NCI-H2081 (cell line): Measurements from ENCODE around the gene PIGQ.

Experiments
- DNase-seq, 2 experiments: peaks; one replicate each; lab custom pipeline; 2025; lab: John Stamatoyannopoulos, UW

The PIGQ gene

DNA sequence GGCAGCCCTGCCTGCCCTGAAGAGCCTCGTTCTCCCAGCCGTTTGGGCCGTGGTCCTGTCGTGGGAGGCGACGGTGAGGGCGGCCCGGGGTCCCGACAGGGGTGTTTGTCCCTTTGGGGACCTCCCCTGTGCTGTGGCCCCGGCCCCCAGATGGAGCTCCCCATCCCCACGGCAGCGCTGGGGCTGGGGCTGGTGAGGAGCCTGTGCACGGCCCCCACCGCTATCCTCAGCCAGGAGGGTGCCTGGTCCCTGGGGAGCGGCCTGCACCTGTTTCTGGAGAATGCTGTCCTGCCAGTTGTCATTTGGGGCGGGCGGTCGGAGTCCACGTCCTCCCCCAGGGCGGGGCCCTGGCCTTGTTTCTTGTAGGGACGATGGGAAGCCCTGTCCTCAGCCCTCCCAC lies 35.6 kb upstream of the PIGQ start:
- no peak for DNase-seq

DNA sequence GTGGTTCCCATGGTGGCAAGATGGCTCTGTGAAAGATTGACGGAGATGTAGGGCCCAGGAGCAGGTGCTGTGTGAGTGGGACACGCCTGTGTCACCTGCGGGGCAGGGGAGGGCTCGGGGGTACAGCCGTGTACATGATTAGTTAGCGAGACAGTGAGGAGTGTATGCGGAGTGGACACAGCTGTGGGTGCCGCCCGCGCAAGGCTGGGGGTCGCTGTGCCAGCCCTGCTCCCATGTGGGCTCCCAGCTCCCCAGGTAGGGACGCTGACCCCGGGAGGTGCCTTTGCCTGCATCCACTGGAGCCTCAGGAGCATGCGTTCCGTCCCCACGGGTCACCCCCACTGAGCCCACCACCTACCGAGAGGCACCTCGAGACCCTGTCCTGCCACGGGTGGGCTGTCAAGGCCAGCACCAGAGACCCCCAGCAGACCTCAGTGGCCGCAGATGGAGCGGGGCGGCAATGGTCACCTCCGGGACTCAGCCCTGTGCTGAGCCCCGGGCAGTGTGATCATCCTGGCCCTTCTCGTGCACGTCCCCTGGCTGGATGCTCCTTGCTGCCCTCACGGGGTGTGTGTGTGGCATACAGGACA lies 34.8 kb upstream of the PIGQ start:
- no peak for DNase-seq

DNA sequence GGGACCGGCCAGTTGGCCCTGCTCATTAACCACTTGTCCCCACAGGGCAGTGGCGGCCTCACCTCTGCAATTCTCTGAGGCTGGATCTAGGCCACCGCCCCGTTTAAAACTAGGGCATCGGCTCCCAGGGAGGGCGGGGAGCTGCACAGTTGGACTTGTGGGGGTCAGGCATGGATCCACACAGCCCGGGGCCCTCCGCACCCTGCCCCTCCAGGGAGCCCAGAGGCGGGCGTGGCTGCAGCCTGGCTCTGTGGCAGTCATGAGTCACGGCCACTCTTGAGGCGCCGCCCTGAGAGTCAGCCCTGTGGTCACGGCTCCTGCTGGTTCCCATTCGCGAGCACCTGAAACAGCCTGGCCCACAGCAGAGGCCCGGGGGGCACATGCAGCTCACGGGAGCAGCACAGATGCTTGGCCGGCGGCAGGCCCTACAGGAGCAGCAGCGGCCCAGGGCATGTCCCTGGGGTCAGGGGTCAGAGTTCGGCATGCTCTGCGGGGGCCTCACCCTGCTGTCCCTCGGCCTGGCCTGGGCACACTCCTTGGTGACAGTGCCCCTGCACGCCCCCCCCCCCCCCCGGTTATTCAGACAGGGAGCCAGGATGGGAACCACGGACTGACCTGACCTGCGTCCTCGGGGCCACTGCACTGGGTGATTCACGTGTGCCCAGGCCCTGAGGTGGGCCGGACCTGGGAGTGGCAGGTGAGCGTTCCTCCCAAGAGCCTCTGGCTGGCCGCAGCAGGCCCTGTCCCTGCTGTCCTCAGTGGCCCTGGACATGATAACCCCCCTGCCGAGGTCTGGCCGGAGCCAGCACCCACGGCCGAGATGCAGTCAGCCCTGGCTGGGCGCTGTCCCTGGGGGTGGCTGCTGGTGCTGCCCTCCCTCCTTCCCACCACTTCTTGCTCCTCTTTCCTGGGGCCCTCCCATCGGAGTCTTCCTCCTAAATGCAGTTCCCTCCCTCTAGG lies 34.0 kb upstream of the PIGQ start:
- no peak for DNase-seq

DNA sequence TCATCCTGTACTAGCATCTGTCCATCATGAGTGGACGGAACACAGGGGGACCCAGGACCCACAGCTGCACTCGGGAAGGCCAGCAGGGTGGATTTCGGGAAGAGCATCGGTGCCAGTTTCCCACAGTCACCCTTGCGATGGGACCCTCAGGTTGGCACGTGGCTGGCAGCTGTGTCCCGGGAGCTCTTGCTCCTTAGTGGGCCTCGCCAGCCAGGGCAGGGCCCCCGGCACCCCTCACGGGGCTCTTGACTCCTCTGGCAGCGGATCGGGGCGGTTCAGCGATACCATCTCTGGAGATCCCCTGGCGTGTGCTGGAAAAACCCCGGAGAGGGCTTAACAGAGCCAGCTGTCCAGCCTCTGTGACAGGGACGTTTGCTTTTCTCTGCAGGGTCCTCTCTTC lies 33.0 kb upstream of the PIGQ start:
- no peak for DNase-seq

DNA sequence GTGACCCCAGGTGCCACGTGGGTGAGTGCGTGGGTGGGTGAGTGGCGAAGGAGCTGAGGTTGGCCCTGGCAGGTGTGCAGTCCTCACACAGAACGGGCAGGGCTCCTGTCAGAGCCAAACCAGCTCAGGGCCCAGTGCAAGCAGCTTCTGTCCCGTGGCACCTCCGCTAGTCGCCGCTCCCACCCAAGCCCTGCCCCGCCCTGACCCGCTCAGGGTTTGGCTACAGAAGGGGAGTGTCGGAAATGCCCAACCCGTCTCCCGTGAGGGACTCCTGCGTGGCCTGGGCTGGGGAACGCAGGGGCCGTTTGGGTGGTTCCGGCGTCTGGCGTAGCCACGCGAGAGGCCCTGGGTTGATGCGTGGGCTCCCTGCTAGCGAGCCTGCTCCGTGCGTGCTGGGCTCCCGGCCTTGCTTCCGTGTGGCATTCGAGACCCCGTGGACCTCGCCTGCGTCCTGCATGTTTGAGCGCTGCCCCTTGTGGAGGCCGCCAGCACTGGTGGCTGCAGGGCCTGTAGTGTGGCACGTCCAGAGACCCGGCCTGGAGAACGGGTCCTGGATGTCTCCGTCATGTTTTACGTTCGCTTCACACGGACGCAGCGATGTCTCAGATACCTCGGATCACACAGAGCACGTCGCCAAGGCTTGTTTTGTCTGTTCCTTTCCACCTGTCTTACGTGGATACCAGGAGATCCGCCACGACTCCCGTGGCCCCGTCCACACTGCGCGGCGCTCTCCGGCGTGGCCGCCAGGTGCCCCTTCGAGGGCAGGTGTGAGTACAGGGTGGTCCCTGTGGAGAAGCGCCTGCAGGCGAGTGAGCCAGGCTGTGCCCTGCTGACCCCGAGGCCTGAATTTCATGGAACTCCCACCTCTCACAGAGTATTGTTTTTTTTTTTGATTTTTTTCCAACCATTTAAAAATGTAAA lies 32.1 kb upstream of the PIGQ start:
- DNase-seq, result no peak

DNA sequence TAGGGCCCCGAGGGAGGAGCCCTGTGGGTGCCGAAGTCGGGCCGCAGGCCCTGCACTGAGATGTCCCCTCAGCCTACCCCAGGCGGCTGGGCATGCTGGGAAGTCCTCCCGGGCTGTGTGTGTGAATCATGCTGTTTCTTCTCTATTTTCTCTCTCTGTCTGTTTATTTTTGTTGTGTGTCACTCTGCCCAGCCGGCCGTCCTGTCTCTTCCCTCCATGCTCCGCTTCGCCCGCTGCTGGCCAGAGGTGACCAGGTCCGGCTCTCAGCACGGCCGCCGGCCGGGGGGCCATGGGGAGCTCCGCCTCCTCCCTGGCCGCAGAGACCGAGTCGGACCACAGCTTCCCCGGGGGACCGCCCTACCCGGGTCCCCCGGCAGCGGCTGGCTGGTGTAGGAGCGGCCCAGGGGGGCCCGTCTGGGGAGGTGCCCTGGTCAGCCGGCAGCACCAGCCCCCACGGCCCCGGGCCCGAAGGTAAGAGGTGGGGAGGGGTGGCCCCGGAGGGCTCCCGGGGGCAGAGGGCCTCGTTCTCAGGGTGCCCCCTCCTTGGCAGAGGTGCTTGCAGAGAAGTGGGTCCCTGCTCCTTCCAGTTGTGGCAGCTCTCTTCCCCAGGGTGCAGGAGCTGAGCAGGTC lies 29.8 kb upstream of the PIGQ start:
- DNase-seq, result no peak

DNA sequence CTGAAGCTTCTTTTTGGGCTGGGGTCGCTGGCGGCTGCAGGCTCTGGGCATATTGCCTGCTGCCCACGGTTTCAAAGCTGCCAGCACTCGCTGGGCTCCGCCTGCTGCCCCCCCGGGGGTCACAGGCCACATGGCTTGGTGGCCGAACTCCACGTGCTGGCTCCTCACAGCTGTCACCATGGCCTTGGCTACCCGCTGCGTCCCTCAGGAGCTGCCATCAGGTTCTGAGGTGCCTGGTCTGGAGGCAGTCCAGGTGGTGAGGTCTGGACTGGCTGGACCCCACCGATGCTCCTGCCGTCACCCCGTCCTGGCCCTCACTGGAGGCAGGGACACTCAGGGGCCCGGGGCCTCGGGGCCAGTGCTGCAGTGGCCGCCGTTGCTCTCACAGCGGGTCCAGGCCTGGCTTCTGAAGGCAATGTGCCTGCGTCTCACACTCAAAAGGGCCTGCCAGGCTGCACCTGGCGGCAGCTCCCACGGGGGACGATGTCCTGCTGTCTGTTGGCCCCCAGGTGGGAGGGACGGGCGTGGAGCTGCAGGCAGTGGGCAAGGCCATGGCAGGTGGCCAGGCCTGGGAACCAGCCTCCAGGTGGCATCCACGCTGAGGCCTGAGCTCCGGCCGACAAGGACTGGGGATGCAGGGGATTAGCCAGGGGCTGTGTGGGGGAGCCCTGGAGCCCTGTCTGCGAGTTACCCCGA lies 29.0 kb upstream of the PIGQ start:
- DNase-seq, result no peak

DNA sequence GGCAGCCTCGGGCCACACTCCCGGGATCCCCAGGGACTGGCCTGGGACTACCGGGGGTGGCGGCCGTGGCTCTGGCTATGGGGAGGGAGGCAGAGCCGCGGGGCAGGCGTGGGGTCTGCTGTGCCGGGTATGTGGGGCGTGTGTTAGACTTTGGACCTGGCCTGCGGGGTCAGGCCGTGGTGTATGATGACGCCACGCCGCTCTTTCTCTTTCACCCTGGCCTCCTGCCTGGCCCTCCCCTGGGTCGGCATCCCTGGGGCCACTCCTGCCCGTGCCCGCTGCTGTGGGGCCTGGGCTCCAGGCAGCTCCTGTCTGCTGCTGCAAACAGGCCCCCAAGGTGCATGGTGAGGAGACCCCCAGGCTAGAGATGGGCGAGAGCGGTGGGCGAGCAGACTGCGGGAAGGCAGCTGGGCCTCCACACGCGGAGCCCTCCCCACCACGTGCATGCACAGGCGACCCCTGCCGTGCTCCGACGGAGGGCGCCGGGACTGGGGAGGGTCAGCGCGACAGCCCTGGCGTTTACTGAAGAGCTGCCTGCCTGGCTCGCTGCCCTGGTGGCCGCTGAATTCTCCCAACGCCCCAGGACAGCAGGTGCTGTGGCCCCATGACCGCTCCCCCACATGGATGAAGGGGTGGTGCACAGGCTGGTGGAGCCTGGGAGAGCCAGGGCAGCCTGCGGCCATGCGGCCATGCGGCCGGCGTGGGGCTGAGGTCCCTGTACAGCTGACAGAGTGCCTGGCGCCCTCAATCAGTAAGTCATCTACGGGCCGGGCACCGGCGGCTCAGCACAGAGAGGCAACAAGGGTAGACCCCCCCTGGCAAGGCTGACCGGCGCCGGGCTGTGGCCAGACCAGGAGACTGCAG lies 26.2 kb upstream of the PIGQ start:
- no peak for DNase-seq

DNA sequence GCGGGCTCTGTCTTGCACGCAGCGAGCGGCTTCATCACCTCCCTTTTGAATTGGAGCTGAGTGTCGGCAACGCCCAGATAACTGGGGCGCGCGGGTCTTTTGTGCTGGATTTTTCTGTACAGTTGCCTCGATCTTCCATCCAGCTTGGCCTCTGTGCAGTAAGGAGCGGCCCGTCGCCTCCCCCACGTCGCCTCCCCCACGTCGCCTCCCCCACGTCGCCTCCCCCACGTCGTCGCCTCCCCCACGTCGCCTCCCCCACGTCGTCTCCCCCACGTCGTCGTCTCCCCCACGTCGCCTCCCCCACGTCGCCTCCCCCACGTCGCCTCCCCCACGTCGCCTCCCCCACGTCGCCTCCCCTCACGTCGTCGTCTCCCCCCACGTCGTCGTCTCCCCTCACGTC lies 25.3 kb upstream of the PIGQ start:
- DNase-seq, result no peak

DNA sequence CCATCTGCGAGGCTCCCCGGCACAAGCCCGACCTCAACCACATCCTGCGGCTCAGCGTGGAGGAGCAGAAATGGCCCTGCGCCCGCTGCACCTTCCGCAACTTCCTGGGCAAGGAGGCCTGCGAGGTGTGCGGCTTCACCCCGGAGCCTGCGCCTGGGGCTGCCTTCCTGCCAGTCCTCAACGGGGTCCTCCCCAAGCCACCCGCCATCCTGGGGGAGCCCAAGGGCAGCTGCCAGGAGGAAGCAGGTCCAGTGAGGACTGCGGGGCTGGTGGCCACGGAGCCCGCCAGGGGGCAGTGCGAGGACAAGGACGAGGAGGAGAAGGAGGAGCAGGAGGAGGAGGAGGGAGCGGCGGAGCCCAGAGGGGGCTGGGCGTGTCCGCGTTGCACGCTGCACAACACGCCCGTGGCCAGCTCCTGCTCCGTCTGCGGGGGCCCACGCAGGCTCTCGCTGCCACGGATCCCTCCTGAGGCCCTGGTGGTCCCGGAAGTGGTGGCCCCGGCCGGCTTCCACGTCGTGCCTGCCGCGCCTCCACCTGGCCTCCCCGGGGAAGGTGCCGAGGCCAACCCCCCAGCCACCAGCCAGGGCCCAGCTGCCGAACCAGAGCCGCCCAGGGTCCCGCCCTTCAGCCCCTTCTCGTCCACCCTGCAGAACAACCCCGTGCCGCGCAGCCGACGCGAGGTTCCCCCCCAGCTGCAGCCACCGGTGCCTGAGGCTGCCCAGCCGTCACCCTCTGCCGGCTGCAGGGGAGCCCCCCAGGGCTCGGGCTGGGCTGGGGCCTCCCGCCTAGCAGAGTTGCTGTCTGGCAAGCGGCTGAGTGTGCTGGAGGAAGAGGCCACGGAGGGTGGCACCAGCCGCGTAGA lies 22.6 kb upstream of the PIGQ start:
- DNase-seq, result no peak

DNA sequence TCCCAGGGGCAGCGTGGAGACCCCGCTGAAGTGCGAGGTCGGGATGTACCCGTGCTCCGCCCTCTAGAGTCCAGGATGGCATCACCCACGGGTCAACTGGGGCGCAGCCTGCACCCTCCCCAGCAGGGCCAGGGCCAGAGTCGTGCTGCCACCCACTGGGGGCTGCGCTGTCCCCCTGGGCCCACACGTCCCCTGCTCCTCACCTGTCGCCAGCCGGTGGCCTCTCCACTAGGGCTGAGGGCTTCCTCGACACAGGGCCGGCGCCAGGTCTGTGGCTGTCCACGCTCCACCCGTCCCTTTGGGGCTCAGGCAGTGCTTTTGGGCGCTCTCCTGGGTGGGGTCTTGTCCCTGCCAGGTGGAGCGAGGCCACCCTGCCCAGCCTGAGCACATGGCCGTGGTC lies 21.2 kb upstream of the PIGQ start:
- no peak for DNase-seq

DNA sequence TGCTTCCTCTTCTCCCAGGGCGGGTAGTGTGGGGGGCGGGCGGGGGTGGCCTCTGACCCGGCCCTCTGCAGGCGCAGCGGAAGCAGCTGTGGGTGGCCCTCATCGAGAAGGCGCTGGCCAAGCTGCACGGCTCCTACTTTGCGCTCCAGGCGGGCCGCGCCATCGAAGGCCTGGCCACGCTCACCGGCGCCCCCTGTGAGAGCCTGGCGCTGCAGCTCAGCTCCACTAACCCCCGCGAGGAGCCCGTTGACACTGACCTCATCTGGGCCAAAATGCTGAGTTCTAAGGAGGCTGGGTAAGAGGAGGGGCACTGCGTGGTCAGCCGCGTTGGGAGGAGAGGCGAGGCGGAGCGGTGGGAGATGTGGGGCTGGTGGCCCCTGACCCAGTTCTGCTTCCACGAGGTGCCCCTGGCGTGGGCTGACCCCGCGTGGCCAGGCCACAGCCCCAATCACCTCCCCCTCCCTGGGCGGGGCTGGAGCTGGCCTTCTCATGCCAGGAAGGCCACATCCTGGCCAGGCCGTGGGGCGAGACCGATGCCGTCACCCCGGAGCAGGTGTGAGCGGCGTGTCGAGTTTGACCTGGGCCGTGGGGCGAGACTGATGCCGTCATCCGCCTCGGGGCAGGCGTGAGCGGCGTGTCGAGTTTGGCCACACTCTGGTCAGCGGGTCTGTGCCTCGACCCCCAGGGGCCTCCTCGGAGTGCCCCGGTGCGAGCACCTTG lies 20.1 kb upstream of the PIGQ start:
- no peak for DNase-seq

DNA sequence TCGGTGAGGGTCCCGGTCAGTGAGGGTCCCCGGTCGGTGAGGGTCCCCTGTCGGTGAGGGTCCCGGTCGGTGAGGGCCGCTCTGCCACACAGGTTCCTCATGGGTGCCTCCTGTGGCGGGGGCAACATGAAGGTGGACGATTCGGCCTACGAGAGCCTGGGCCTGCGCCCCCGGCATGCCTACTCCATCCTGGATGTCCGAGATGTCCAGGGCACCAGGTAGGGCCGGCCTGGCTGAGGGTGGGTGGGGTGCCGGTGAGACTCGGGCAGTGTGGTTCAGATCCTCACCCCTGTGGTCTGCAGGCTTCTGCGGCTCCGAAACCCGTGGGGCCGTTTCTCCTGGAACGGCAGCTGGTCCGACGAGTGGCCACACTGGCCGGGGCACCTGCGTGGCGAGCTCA lies 18.6 kb upstream of the PIGQ start:
- no peak for DNase-seq

DNA sequence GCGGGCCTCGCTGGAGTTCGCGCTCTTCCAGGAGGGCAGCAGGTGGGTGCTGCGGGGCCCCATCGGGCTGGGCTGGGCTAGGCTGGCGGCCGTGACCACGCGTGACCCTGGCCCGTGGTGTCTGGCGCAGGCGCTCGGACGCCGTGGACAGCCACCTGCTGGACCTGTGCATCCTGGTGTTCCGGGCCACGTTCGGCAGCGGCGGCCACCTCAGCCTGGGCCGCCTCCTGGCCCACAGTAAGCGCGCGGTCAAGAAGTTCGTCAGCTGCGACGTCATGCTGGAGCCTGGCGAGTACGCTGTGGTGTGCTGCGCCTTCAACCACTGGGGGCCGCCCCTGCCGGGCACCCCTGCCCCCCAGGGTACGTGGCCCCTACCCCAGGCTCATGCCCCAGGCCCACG lies 17.6 kb upstream of the PIGQ start:
- no peak for DNase-seq

DNA sequence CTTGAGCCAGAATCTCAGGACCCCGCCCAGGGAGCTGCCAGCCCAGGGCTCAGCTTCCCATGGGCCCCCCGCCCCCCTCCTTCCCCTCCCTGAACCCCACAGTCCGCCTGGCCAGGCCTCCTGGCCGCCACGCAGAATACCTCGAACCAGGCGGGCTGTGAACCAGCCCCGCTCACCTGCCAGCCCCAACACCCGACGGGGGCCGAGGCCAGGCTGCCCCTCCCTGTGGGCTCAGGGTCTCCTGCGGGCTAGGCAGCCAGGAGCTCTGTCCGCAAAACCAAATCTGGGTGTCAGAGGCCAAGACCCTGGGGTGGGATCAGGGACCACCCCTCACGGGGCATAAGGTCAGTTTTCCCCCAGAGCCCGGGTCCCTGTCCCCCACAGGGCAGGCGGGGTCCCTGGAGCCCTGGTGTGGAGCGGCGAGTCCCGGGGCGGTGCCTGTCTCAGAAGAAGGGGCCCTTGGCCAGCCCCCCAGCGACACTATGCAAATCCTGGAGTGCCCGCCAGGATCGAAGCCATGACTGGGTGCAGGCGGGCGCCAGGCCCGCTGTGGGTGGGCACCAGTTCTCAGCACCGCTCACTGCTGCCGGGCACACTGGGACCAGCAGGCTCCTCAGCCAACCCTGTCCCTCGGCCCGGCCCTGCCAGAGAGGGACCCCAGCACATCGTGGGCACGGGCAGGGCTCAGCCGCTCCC lies 16.0 kb upstream of the PIGQ start:
- no peak for DNase-seq

DNA sequence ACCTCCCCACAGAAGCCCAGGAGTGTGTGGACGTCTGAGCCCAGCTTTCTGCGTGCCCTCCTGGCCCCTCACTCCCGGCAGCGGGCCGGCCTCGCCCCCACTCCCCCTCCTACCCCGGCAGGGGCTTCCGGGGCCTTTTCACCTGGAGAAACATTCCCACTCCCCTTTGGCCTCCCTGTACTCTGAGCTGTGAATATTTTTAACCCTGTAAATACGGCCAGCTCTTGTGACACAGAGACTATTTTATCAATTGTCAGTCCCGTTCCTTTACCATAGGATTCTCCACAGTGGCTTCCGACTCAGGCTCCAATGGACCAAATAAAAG lies 15.5 kb upstream of the PIGQ start:
- DNase-seq, result no peak

DNA sequence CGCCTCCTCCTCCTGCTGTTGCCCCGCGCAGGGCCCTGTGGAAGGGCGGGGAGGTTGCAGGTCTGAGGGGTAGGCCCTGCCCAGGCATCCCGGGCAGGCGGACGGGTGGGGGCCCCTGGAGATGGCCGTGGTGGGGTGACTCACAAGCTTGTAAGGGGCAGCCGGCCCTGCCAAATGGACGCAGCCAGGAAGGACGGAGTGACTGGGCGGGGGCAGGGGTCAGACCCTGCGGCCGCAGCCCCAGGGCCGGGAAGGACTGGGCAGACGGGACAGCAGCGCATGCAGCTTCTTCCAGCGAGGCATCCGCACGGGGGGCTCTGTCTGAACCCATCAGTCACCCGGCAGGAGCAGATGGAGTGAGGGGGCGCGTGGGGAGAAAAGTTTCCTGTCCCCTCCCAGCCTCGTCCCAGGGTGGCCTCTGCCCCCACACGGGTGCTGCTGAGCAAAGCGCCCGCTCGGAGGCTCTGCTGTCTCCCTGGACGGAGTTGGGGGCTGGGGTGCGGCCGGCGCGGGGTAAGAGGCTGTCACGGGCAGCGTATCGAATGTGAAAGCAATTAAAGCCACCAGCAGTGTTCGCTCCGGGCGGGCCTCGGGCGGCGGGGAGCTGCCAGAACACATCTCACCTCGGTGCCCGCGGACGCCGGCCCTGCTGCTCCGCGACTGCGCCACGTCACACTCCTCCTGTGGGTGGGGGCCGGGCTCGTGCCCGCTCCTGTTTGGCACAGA lies 15.0 kb upstream of the PIGQ start:
- DNase-seq, result no peak
